Stimulated activated CD8-positive, alpha-beta memory T cell treated with anti-CD3 and anti-CD28 coated beads, Interleukin-4, amount 100 ng/mL, for 24 hours (primary cell): ENCODE data around the gene BRD1.
A peak's percentile ranks its signal among the peaks of the same experiment; 100 is the strongest.
"Not testable (repeated sequence)": the region's sequence is repeated elsewhere in the genome, so short reads cannot be mapped to it uniquely, and the experiment has no call there.

Experiments
- DNase-seq: peaks from one replicate; pipeline ENCODE4 v3.0.0-alpha.2; 2020; ENCODE audit warnings: low read depth

The BRD1 gene

DNA sequence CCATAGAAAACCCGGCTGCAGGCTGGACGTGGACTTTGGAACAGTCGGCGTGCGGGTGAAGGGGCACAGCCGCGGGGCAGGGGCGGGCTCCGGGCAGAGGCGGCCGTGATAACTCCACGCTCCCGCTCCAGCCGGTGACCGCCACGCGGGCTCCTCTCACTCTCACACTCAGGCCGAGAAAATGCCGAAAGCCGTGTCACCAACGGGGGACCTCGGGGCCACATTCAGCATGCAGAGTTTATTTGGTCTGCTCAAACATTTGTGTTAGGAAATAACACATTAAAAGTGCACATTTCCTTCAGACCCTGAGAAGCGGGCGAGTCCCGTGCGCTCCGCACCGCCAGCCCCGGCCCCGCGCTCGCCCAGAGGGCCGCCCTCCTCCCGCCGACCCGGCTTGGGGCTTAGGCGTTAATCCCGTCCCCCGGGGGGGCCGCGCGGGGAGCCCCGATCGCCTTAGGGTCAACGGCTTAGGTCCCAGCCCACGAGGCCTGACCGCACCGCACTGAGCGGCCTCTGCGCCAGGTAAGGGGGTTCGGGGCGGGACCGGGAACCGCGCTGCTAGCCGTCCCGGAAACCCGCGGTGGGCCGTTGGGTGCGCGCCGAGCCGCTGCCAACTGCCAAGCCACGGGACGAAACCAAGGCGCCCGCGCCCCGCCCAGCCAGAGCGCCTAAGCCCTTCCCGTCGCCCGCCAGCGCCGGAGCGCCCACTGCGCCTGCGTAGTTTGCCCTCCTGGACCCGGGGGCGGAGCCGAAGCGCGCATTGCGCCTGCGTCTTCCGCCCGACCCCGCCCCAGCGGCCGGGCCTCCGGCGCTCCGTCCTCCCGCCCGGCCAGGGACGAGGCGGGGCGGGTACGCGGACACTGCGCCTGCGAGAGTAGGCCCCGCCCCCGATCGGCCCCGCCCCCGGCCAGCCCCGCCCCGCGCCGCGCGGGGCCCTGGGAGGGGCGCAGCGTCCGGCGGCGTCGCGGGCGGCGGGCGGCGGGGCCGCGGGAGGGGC is 25.5 kb upstream of the BRD1 start, which contains the start of gene ZBED4:
Gene ZBED4, plus strand, starts transcription at position 947 of the 997 bp plus-strand sequence. CDS start 29,819 bp downstream, outside the sequence.
- DNase-seq: peak; percentile 99

DNA sequence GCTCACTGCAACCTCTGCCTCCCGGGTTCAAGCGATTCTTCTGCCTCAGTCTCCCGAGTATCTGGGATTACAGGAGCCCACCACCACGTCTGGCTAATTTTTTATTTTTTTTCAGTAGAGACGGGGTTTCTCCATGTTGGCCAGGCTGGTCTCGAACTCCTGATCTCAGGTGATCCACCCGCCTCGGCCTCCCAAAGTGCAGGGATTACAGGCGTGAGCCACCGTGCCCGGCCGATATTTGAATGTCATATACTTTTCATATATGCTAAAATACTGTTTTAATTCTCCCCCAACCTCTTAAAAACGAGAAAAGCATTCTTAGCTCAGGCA is 24.9 kb upstream of the BRD1 start:
- not testable (repeated sequence) for DNase-seq

DNA sequence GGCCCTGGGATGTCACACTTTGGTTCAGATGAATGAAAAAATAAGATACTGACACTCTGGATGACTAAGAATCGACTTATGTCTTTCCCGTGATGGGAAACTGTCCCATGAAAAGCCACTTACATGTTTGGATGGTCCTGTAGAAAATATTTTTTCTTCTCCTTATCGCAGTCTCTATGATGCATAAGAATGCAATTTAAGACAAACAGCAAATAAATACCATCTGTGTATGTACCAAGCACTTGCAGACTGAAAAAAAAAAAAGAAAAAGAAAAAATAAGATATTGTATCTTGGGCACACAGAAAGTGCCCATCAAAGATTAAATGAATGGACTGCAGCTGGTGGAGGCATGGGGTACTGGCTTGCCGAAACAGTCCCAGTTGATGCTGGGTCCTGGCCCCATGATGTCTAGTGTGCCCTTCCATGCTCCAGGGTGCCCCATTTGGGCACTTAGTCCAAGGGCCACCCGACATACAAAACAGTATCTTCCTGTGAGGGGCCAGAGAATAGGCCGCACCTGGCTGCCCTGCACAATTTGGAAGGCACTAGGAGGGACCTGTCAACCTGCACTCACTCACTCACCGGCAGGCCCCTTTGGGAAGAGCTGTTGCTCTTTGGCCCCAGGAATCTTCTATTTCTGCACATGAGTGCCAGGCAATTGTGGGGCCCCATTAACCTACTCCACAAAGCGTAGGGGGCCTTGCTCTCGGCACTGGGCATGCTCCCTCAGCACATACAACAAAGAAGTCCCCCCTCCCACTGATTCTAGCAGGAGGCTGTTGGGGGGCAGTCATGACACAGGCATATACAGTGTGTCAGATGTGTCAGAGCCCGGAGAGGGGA is 23.5 kb upstream of the BRD1 start:
- no peak for DNase-seq

- no peak for DNase-seq
Observed at GRCh38 chr22:49850021-49850911, 22.6 kb upstream of the BRD1 start.

GRCh38 chr22:49849161-49850020 is 21.7 kb upstream of the BRD1 start:
- DNase-seq: no peak

DNA sequence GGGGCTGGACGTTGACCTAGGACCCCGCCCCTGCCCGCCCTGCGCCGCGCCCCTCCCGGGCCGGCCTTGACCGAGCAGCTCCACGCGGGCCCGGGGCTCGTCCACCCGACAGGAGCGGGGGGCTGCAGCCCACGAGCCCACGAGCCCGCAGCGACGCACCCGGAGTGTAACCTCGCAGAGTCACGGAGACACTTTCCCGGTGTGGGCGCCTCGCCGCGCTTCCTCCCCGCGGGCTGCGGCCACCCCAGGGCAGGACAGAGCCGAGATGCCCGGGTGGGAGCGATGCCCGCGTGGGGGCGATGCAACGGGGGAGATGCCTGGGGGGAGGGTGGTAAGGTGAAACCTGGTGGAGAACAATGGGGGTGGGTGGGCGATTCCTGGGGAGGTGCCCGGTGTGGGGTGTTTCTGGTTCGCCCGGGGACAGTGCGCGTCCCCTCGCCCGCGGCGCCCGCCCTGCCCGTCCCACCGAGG is 21.1 kb upstream of the BRD1 start:
- no peak for DNase-seq

- DNase-seq: no peak
Observed at GRCh38 chr22:49847751-49848689, 20.3 kb upstream of the BRD1 start.

- DNase-seq: no peak
Observed at GRCh38 chr22:49845666-49846459, 18.2 kb upstream of the BRD1 start.

DNA sequence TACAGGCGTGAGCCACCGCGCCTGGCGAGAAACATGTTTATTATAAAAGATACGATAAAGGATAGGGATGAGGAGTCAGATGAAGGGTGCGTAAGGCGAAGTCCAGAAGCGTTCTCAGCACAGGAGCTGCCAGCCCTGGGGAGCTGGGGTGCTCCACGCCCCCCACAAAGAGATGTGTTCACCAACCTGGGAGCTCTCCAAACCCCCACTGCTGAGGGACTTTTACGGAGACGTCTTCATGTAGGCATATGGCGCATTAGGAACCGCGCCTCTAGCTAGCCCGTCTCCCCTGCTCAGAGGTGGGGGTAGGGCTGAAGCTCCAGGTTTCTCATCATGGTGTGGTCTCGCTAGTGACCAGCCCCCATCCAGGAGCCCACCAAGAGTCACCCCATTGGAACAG is 17.6 kb upstream of the BRD1 start:
- DNase-seq: no peak

- DNase-seq: peak; percentile 76
Observed at GRCh38 chr22:49838771-49839717, 11.4 kb upstream of the BRD1 start.

- no peak for DNase-seq
Observed at GRCh38 chr22:49833340-49834007, 5.8 kb upstream of the BRD1 start.

DNA sequence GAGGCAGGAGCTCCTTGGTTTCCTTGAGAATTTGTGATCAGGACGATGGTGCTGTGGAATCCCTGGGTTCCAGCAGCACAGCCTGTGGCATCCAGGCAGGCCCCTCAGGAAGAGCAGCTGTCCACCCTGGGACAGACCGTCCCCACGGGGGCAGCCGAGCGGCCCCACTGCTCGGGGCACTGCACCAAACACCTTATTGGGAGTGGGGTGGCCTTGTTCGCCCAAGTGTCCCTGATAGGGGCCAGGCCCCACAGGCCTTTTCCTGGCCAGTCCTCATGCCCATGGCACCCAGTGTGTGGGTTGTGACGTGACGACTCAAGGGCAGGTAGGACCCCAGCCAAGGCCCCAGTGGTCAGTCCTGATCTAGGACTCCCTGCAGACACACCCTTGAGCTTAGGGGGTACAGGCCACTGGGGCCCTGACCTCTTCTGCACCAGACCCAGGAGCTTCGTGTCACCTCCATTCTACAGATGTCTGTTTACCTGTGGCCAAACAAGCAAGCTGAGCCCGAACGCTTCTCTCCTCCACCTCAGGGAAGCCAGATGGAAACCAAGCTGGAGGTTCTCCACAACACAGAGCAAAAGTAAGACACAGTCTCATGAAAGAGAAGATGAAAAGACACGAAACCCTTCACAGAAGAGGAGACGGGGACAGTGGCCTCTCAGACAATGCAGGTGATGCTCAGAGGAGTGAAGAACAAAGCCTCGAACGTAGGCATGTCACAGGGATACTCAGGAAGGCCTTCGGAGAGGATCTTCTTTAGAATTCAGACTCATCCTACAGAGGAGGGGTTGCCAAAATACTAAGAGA is 1.6 kb upstream of the BRD1 start:
- DNase-seq: no peak

DNA sequence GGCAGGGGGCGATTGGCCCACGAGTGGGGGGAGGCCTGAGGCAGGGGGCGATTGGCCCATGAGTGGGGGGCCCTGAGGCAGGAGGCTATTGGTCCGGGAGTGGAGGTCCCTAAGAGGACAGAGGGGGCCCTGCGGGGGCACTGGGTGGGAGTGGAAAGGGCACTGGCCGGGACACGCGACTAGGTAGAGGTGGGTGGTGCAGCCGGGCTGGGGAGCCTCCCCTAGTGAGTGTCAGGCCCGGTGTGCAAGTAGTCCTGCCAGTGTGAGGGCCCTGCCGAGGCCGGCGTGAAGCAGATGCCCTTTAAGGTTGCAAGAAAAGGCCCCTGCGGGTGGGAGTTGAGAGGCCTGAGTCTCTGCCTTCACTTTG is 909 bp upstream of the BRD1 start:
- no peak for DNase-seq

GRCh38 chr22:49827271-49827852 is 311 bp downstream of the BRD1 start:
- DNase-seq: no peak

GRCh38 chr22:49826603-49827270 is 936 bp downstream of the BRD1 start:
- no peak for DNase-seq
